Activated CD4-positive, alpha-beta memory T cell treated with anti-CD3 and anti-CD28 coated beads for 36 hours (primary cell): Measurements from ENCODE around the gene GOLT1B. TPM values are rescaled to one million over a fixed set of nuclear protein-coding genes. Genes with fewer than 3 reads are reported as not detected.

Experiments
- CTCF ChIA-PET: fragments of 350-600 bp; sonication (Branson Sonifier 250); formaldehyde crosslinking; loops from one replicate; lab custom pipeline; 2021; ENCODE audit warnings: antibody characterized with exemption, inconsistent platforms; lab: Charles Lee
- POLR2A ChIA-PET: fragments of 350-600 bp; sonication (Branson Sonifier 250); formaldehyde crosslinking; loops from one replicate; lab custom pipeline; 2021; ENCODE audit warnings: antibody characterized with exemption; lab: Charles Lee
- DNase-seq: peaks from one replicate; pipeline ENCODE4 v3.0.0-alpha.2; 2020
- H3K27ac Mint-ChIP-seq: one replicate; pipeline ENCODE4 v1.8.0; 2021; ENCODE audit warnings: mixed read lengths
- H3K27me3 Mint-ChIP-seq: one replicate; pipeline ENCODE4 v1.8.0; 2021; ENCODE audit warnings: mixed read lengths
- H3K36me3 Mint-ChIP-seq: one replicate; pipeline ENCODE4 v1.8.0; 2021; ENCODE audit warnings: mixed read lengths
- H3K4me1 Mint-ChIP-seq: one replicate; pipeline ENCODE4 v1.8.0; 2021; ENCODE audit warnings: low read depth, mixed read lengths
- H3K4me3 Mint-ChIP-seq: one replicate; pipeline ENCODE4 v1.8.0; 2021; ENCODE audit warnings: mild to moderate bottlenecking, mixed read lengths
- H3K9me3 Mint-ChIP-seq: one replicate; pipeline ENCODE4 v1.8.0; 2021; ENCODE audit warnings: mixed read lengths
- intact Hi-C: fragments of 100-400 bp; cut with micrococcal nuclease; formaldehyde crosslinking; loops from one replicate; pipeline ENCODE4 v1.15.1; 2023
- total RNA-seq, 2 experiments: library from RNA; stranded (reverse); gene quantifications; one replicate each; pipeline ENCODE4 v1.2.3, GENCODE V29; 2021

GOLT1B gene
- total RNA-seq, 2 experiments from 2014 or later, result 43.6 to 45.2 TPM

DNA sequence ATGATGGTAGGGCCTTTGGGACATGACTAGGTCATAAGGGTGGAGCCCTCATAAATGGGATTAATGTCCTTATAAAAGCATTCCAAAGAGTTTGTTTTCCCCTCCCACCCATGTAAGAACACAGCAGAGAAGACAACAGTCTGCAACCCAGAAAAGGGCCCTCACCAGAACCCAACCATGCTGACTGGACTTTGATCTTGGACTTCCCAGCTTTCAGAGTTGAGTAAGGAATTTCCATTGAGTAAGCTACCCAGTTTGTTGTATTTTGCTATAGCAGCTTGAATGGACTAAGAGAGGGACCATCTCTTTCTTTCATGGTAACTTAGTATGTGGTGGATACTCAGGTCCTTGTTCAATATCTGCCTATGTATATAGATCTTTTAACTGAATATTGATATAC, 21.6 kb downstream of the GOLT1B start:
- peaks cover 5% of the 10 kb centered on the region for H3K27me3 Mint-ChIP-seq
- no peak for DNase-seq
- peaks cover 4% of the 10 kb centered on the region for H3K4me1 Mint-ChIP-seq
- no peak overlapping the region for H3K27ac Mint-ChIP-seq
- peaks cover 4% of the 10 kb centered on the region for H3K9me3 Mint-ChIP-seq
- CTCF ChIA-PET, result no interaction called here
- peaks cover 8% of the 10 kb centered on the region for H3K36me3 Mint-ChIP-seq
- intact Hi-C loops, result no loop called here
- POLR2A ChIA-PET, result no interaction called here
- H3K4me3 Mint-ChIP-seq, result no peak overlapping the region

DNA sequence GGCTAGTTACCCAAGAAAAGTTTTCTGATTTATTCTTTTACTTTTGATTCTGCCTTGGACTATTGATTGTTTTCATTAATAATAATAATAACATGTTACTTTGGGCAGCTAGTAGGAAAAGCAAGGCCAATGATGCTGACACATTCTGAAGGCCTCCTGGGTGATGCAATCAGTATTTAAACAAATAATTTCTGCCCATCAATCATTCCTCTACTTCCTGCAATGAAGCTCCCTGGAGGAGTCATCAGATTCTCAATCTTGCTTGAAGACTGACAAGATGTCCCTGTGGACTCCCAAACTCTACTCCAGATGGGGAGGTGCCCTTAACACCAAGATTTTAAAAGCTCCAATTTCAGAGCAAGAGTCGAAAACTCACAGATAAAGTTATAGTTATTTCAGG, 24.5 kb downstream of the GOLT1B start, which contains the start of gene SPX:
Gene SPX (plus strand): TSS at position 244 of the 400 bp plus-strand sequence. CDS start 177 bp downstream, outside the sequence.
- ChIA-PET POLR2A (no interaction called here), CTCF (interaction anchor here (1.8 kb wide), 1 partner anchor 154 kb away, joined by 6 read pairs; no protein-coding TSS in a partner anchor)
- H3K27ac Mint-ChIP-seq, result no peak within 1 kb of the TSS
- H3K9me3 Mint-ChIP-seq, result peaks cover 4% of the 10 kb centered on the region
- no peak for DNase-seq
- peaks cover 21% of the 10 kb centered on the region for H3K27me3 Mint-ChIP-seq
- no peaks in the 10 kb centered on the region for H3K36me3 Mint-ChIP-seq
- H3K4me1 Mint-ChIP-seq, result peaks cover 6% of the 10 kb centered on the region
- intact Hi-C loops, result loop anchor here (2.0 kb wide), 1 partner anchor 17 kb away; no protein-coding TSS in a partner anchor
- H3K4me3 Mint-ChIP-seq, result peak within 1 kb of the TSS; percentile 73

DNA sequence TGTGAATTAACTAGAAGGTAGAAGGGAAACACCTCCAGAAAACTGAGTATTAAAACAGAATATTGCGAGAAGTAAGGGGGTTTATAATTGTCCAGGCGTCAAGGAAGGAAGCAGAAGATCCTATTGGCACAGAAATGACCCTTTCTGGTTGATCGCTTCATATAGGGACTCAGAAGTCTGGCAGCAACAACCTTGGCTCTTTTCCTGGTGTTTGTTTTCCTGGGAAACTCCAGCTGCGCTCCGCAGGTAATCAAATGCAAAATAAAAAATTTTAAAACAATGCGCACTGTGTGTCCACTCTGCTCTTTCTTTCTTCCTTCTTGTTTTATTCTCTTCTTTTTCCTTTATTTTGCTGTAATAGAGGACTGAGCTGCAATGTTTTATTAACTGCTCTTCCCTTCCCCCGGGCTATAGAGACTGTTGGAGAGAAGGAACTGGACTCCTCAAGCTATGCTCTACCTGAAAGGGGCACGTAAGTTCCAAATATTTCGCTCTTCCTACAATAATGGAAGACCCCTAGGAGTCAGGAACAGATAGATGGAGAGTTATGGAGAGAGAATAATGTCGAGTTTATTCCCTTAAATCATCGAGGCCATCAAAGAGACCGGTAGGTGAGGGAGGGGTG, 25.2 kb downstream of the GOLT1B start:
- peaks cover 26% of the 10 kb centered on the region for H3K27me3 Mint-ChIP-seq
- DNase-seq, result no peak
- POLR2A ChIA-PET, result interaction anchor here (0.9 to 1.9 kb wide), 4 partner anchors 12 to 150 kb away, joined by 3 to 6 read pairs (median 4); partner anchors contain the start of gene LDHB
- H3K4me1 Mint-ChIP-seq, result peaks cover 6% of the 10 kb centered on the region
- H3K4me3 Mint-ChIP-seq, result peak overlapping the region; percentile 73
- CTCF ChIA-PET, result interaction anchor here (1.0 to 1.8 kb wide), 2 partner anchors 154 to 278 kb away, joined by 3 to 6 read pairs; no protein-coding TSS in a partner anchor
- intact Hi-C loops, result loop anchor here (1.0 to 2.0 kb wide), 3 partner anchors 13 to 26 kb away; partner anchors contain the start of genes GOLT1B and RECQL
- H3K9me3 Mint-ChIP-seq, result peaks cover 4% of the 10 kb centered on the region
- no peak overlapping the region for H3K27ac Mint-ChIP-seq
- no peaks in the 10 kb centered on the region for H3K36me3 Mint-ChIP-seq

DNA sequence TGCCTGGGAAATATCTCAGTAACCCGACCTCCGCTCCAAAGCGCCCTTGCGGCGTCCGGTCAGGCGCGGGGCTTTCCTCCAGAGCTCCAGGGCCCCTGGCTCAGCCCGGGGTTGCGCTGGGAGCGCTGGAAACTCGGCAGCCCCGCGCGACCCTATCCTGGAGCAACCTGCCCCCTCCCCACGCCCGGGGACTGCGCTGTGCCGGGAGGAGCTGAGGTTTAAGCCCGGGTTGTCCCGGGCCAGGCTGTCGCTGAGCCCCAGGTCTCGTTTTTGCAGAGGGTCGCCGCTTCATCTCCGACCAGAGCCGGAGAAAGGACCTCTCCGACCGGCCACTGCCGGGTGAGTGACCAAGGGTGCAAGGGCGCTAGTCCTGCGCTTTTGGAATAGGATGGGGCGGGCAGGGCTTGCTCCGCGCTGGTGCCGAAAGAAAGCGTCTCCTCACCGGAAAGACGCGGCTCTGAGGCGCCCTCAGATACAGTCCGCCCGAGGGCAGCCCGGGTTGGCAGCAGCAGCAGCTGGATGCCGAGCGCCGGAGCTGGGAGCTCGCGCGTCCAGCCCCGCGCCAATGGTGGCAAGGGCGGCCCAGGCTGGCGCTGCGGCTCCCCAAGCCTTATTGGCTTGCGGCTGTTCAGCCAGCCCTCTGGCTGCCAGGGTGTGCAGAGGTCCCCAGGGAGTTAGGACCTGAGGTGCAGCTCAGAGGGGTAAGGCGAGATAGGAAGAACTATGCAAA, 26.0 kb downstream of the GOLT1B start:
- ChIA-PET CTCF (interaction anchor here (0.8 to 1.8 kb wide), 5 partner anchors 9 to 279 kb away, joined by 3 to 6 read pairs (median 3); no protein-coding TSS in a partner anchor), POLR2A (interaction anchor here (0.7 to 1.9 kb wide), 5 partner anchors 9 to 149 kb away, joined by 3 to 6 read pairs (median 3); partner anchors contain the start of gene LDHB)
- Mint-ChIP-seq H3K9me3 (peaks cover 4% of the 10 kb centered on the region), H3K4me3 (peak overlapping the region; percentile 73), H3K27ac (no peak overlapping the region), H3K36me3 (no peaks in the 10 kb centered on the region), H3K27me3 (peaks cover 27% of the 10 kb centered on the region), H3K4me1 (peaks cover 6% of the 10 kb centered on the region)
- intact Hi-C loops, result loop anchor here (1.0 to 2.0 kb wide), 3 partner anchors 13 to 26 kb away; partner anchors contain the start of genes GOLT1B and RECQL
- peak; percentile 78 for DNase-seq

DNA sequence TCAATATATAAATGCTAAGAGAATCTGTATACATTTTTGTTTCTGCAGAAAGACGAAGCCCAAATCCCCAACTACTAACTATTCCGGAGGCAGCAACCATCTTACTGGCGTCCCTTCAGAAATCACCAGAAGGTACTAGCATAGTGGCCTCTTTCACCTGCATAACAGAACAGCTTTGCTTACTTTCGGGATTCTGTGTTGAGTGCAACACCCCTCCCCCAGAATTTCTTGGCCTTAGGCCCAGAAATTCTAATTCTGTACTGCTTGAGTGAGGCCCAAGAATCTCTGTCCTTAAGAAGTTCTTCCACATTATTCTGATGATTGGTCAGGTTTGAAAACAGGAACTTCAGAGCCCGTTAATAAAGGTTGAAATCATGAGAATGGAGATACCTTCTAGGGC, 27.4 kb downstream of the GOLT1B start:
- CTCF ChIA-PET, result interaction anchor here (0.5 to 1.4 kb wide), 2 partner anchors 149 to 151 kb away, joined by 3 to 4 read pairs; no protein-coding TSS in a partner anchor
- POLR2A ChIA-PET, result interaction anchor here (1.2 kb wide), 1 partner anchor 10 kb away, joined by 3 read pairs; no protein-coding TSS in a partner anchor
- no peak overlapping the region for H3K4me3 Mint-ChIP-seq
- intact Hi-C loops, result no loop called here
- DNase-seq, result no peak
- H3K9me3 Mint-ChIP-seq, result peaks cover 4% of the 10 kb centered on the region
- no peak overlapping the region for H3K27ac Mint-ChIP-seq
- H3K4me1 Mint-ChIP-seq, result peaks cover 6% of the 10 kb centered on the region
- H3K27me3 Mint-ChIP-seq, result peaks cover 27% of the 10 kb centered on the region
- no peaks in the 10 kb centered on the region for H3K36me3 Mint-ChIP-seq

DNA sequence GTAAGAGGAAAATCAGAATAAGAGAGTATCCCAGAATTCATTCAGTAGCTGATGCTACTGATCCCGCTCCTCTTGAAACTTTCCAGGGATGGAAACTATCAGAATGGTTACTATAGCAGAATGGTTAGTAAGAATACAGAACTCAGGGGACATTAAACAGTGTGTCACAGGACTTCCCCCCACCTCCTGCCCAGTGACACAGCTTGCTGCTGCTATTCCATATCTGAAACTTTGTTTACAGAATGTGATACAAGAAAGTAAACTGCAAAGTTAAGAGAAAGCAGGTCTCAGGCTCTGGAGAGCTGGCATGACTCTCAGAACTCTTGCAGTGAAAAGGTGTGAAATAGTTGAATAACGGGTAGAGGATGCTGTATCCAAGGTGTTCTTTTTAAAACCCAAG, 27.9 kb downstream of the GOLT1B start:
- POLR2A ChIA-PET, result interaction anchor here (1.2 kb wide), 1 partner anchor 10 kb away, joined by 3 read pairs; no protein-coding TSS in a partner anchor
- DNase-seq, result no peak
- Mint-ChIP-seq H3K36me3 (no peaks in the 10 kb centered on the region), H3K4me1 (peaks cover 6% of the 10 kb centered on the region), H3K9me3 (peaks cover under 1% of the 10 kb centered on the region), H3K4me3 (no peak overlapping the region), H3K27me3 (peaks cover 27% of the 10 kb centered on the region), H3K27ac (no peak overlapping the region)
- intact Hi-C loops, result no loop called here
- CTCF ChIA-PET, result interaction anchor here (0.5 to 1.4 kb wide), 2 partner anchors 149 to 151 kb away, joined by 3 to 4 read pairs; no protein-coding TSS in a partner anchor

DNA sequence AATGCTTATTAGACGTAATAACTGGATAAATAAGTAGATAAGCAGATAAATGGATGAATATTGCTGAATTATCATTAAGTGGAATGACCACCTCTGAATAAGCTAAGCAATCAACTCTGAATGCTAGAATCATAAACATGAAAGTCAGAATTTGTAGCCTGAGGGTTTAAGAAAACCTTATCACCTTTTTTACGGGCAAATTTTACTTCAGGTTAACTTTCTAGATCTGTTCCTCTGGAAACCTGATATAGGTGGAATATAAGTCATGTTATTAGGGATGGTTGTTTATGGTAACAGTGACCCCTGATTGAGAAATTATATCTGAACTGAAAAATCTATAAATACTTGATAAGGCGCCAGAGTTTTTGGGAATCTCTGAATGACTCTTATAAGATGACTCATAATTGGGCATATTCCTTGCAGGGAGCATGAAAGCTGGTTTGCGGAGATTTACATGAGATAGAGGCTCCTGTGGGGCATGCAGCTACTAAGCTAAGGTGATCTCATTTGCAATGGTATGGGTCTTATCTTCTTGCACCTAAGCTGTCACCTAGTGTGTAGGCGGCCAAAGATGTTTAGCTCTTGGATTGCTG, 36.6 kb downstream of the GOLT1B start:
- no peaks in the 10 kb centered on the region for H3K36me3 Mint-ChIP-seq
- H3K4me1 Mint-ChIP-seq, result peaks cover 10% of the 10 kb centered on the region
- no peak overlapping the region for H3K4me3 Mint-ChIP-seq
- no peaks in the 10 kb centered on the region for H3K9me3 Mint-ChIP-seq
- no peak overlapping the region for H3K27ac Mint-ChIP-seq
- intact Hi-C loops, result no loop called here
- ChIA-PET CTCF (no interaction called here), POLR2A (no interaction called here)
- no peak for DNase-seq
- peaks cover 2% of the 10 kb centered on the region for H3K27me3 Mint-ChIP-seq

DNA sequence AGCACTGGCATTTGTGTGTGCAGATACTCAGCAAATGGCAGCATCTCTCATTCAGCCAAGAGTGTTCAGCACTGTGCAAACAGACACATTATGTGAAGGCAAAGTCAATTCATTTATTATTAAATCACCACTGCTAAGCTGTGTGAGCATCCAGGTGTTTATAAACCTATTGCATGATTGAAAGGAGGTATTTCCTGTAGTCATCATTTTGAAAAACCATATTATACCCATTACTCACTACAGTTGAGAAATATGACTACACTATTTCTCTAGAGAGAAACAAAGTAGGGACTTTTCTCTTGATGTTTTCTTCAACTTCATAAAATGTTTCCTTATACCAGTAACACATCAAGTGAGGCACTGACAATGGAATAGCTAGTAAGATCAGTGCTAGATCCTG, 38.2 kb downstream of the GOLT1B start:
- peaks cover 2% of the 10 kb centered on the region for H3K27me3 Mint-ChIP-seq
- CTCF ChIA-PET, result interaction anchor here (0.7 kb wide), 2 partner anchors 20 to 139 kb away, joined by 3 read pairs; no protein-coding TSS in a partner anchor
- no peak overlapping the region for H3K27ac Mint-ChIP-seq
- no peak for DNase-seq
- H3K4me1 Mint-ChIP-seq, result peaks cover 10% of the 10 kb centered on the region
- no peaks in the 10 kb centered on the region for H3K9me3 Mint-ChIP-seq
- H3K36me3 Mint-ChIP-seq, result no peaks in the 10 kb centered on the region
- intact Hi-C loops, result loop anchor here (1.0 to 5.0 kb wide), 4 partner anchors 12 to 138 kb away; partner anchors contain the start of genes GOLT1B and RECQL
- POLR2A ChIA-PET, result interaction anchor here (0.9 to 1.5 kb wide), 3 partner anchors 10 to 118 kb away, joined by 3 to 5 read pairs (median 5); partner anchors contain the start of gene LDHB
- no peak overlapping the region for H3K4me3 Mint-ChIP-seq

DNA sequence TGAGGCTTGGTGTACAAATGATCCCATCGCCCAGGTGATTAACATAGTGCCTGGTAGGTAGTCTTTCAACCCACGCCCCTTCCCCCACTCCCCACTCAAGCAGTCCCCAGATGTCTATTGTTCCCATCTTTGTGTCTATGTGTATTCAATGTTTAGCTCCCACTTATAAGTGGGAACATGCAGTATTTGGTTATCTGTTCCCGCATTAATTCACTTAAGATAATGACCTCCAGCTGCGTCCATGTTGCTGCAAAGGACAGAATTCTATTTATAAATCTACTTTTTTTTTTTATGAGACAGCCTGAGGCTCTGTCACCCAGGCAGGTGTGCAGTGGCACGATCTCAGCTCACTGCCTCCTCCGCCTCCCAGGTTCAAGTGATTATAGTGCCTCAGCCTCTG, 40.2 kb downstream of the GOLT1B start:
- DNase-seq, result no peak
- Mint-ChIP-seq H3K9me3 (no peaks in the 10 kb centered on the region), H3K4me3 (no peak overlapping the region), H3K27me3 (no peaks in the 10 kb centered on the region), H3K27ac (no peak overlapping the region), H3K4me1 (peaks cover 10% of the 10 kb centered on the region), H3K36me3 (no peaks in the 10 kb centered on the region)
- intact Hi-C loops, result loop anchor here (5.0 kb wide), 1 partner anchor 136 kb away; no protein-coding TSS in a partner anchor
- ChIA-PET POLR2A (no interaction called here), CTCF (interaction anchor here (0.6 kb wide), 1 partner anchor 801 kb away, joined by 3 read pairs; no protein-coding TSS in a partner anchor)

DNA sequence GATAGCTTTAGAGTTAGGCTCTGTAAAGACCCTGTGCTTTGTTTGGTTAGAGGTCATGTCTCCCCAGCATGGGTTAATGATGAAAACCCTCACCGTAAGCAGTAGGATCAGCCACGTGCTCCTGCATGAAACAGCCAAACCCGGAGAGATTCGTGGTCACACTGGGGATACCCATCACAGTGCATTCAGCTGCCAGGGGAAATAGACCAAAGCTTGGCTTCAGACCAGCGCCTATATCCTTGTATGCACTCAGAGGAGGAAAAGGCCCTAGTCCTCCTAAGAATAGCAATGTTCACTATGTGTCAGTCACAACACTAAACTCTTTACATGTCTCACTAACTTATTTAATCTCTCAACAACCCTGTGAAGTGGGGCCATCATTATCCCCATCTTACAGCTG, 40.8 kb downstream of the GOLT1B start:
- CTCF ChIA-PET, result no interaction called here
- intact Hi-C loops, result loop anchor here (5.0 kb wide), 1 partner anchor 135 kb away; no protein-coding TSS in a partner anchor
- Mint-ChIP-seq H3K4me1 (peaks cover 12% of the 10 kb centered on the region), H3K27me3 (no peaks in the 10 kb centered on the region), H3K4me3 (no peak overlapping the region), H3K36me3 (no peaks in the 10 kb centered on the region), H3K9me3 (no peaks in the 10 kb centered on the region), H3K27ac (no peak overlapping the region)
- no peak for DNase-seq
- POLR2A ChIA-PET, result no interaction called here

DNA sequence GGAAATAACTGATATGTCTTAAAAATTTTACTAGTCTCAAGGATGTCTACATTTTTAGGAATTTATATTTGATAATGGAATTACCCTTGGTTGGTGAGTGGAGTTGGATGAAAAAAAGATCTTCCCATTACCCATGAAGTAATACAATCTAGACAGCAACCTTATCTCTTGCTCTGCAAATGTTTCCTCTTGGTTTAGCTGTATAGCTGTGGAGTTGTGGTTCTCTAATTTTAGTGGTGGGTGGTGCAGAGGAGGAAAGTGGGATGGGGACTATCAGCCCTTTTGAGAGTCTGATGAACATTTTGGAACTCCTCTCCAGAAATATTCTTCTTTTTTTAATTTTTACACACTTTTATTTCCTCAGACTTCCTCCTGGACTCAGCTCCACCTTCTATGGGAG, 41.6 kb downstream of the GOLT1B start:
- no peak for DNase-seq
- Mint-ChIP-seq H3K9me3 (no peaks in the 10 kb centered on the region), H3K4me1 (peaks cover 15% of the 10 kb centered on the region), H3K4me3 (no peak overlapping the region), H3K27ac (no peak overlapping the region), H3K36me3 (no peaks in the 10 kb centered on the region), H3K27me3 (no peaks in the 10 kb centered on the region)
- intact Hi-C loops, result loop anchor here (5.0 kb wide), 1 partner anchor 134 kb away; no protein-coding TSS in a partner anchor
- POLR2A ChIA-PET, result no interaction called here
- CTCF ChIA-PET, result no interaction called here
